Brain microvascular endothelial cell (primary cell): Measurements from ENCODE around the gene CBFA2T3.

Source experiments
- DNase-seq: peaks from one replicate; pipeline ENCODE4 v3.0.0-alpha.2; 2020
- H3K27ac ChIP-seq: fragments of 250-450 bp; sonication (Bioruptor Pico); 2 replicates; pipeline ENCODE4 v1.5.1; 2020; ENCODE audit warnings: mild to moderate bottlenecking, moderate library complexity
- H3K27me3 ChIP-seq: fragments of 250-450 bp; sonication (Bioruptor Pico); replicated peaks from 2 replicates; pipeline ENCODE4 v1.5.1; 2020; ENCODE audit warnings: mild to moderate bottlenecking
- H3K36me3 ChIP-seq: fragments of 250-450 bp; sonication (Bioruptor Pico); replicated peaks from 2 replicates; pipeline ENCODE4 v1.5.1; 2020; ENCODE audit warnings: mild to moderate bottlenecking
- H3K4me3 ChIP-seq: 2 replicates; pipeline ENCODE4 v1.5.1; 2011; ENCODE audit warnings: low read depth, mild to moderate bottlenecking, control low read depth, low read length, moderate library complexity
- in situ Hi-C: cut with HindIII; loops from 2 replicates; pipeline ENCODE4 v1.10.0; 2017; ENCODE audit warnings: low sequenced_read_pairs, low pct_ligation_motif_present
- TF ChIP-seq, protein P1 (sequence below): IDR thresholded peaks from 2 replicates; pipeline ENCODE4 v1.5.1; 2011; ENCODE audit warnings: low read depth, mild to moderate bottlenecking, moderate library complexity, low read length, control low read depth, inconsistent platforms; ENCODE audit errors: missing control alignments

Gene CBFA2T3

DNA sequence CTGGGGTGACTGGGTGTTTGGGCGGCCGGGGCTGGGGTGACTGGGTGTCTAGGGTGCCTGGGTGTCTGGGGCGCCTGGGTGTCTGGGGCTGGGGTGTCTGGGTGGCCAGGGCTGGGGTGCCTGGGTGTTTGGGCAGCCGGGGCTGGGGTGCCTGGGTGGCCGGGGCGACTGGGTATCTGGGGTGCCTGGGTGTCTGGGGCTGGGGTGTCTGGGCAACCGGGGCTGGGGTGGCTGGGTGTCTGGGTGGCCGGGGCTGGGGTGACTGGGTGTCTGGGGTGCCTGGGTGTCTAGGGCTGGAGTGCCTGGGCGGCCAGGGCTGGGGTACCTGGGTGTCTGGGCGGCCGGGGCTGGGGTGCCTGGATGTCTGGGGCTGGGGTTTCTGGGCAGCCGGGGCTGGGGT, 151.9 kb downstream of the CBFA2T3 start:
- no peaks in the 10 kb centered on the region for H3K27me3 ChIP-seq
- no peak overlapping the region for H3K27ac ChIP-seq
- in situ Hi-C loops = no loop called here
- TF ChIP-seq, protein P1, sequence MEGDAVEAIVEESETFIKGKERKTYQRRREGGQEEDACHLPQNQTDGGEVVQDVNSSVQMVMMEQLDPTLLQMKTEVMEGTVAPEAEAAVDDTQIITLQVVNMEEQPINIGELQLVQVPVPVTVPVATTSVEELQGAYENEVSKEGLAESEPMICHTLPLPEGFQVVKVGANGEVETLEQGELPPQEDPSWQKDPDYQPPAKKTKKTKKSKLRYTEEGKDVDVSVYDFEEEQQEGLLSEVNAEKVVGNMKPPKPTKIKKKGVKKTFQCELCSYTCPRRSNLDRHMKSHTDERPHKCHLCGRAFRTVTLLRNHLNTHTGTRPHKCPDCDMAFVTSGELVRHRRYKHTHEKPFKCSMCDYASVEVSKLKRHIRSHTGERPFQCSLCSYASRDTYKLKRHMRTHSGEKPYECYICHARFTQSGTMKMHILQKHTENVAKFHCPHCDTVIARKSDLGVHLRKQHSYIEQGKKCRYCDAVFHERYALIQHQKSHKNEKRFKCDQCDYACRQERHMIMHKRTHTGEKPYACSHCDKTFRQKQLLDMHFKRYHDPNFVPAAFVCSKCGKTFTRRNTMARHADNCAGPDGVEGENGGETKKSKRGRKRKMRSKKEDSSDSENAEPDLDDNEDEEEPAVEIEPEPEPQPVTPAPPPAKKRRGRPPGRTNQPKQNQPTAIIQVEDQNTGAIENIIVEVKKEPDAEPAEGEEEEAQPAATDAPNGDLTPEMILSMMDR = no peak
- no peak for DNase-seq
- H3K4me3 ChIP-seq = no peak overlapping the region
- no peaks in the 10 kb centered on the region for H3K36me3 ChIP-seq
